Common myeloid progenitor, CD34-positive (primary cell): ENCODE measurements around the gene IFNA4.

Experiments used
- CTCF ChIA-PET: fragments of 350-600 bp; sonication (Branson Sonifier 250); formaldehyde crosslinking; loops from one replicate; lab custom pipeline; 2021; ENCODE audit warnings: antibody characterized with exemption; lab: Charles Lee
- POLR2A ChIA-PET: fragments of 350-600 bp; sonication (Branson Sonifier 250); formaldehyde crosslinking; loops from one replicate; lab custom pipeline; 2021; ENCODE audit warnings: antibody characterized with exemption; lab: Charles Lee
- DNase-seq, 3 donors: peaks; one replicate each; pipeline versions ENCODE4 v3.0.0 to v3.0.0-alpha.2; 2013
- H3K27ac ChIP-seq, 2 experiments: 1 replicate in 1 of 2; 2 replicates in 1 of 2; pipeline ENCODE4 v1.7.0; 2013; ENCODE audit warnings: inconsistent platforms in 2 of 2, low read length in 2 of 2, mild to moderate bottlenecking in 2 of 2, low read depth in 1 of 2, moderate library complexity in 1 of 2; ENCODE audit not compliant: severe bottlenecking in 2 of 2, insufficient read depth in 1 of 2, poor library complexity in 1 of 2
- H3K27me3 ChIP-seq, 5 experiments: replicated peaks in 2 of 5; 1 replicate in 3 of 5; 2 replicates in 2 of 5; pipeline versions ENCODE4 v1.6.1 to v1.7.0; 2013; ENCODE audit warnings: low read length in 4 of 5, mild to moderate bottlenecking in 2 of 5, moderate library complexity in 2 of 5, inconsistent platforms in 1 of 5; ENCODE audit not compliant: insufficient read depth in 5 of 5, control insufficient read depth in 4 of 5
- H3K36me3 ChIP-seq, 4 experiments: 1 replicate in 2 of 4; 2 replicates in 2 of 4; pipeline versions ENCODE4 v1.6.1 to v1.7.0; 2013; ENCODE audit warnings: low read length in 3 of 4, control low read depth in 1 of 4, mild to moderate bottlenecking in 1 of 4; ENCODE audit not compliant: control insufficient read depth in 4 of 4, insufficient read depth in 4 of 4
- H3K4me1 ChIP-seq, 4 experiments: 1 replicate in 3 of 4; 2 replicates in 1 of 4; pipeline versions ENCODE4 v1.6.1 to v1.7.1; 2013; ENCODE audit warnings: low read length in 3 of 4, mild to moderate bottlenecking in 3 of 4, control low read depth in 1 of 4, inconsistent platforms in 1 of 4, moderate library complexity in 1 of 4; ENCODE audit not compliant: control insufficient read depth in 4 of 4, insufficient read depth in 4 of 4; ENCODE audit errors: control extremely low read depth in 1 of 4
- H3K4me3 ChIP-seq, 7 experiments: 1 replicate in 4 of 7; 2 replicates in 3 of 7; pipeline versions ENCODE4 v1.5.1 to v1.7.0; 2013; ENCODE audit warnings: mild to moderate bottlenecking in 7 of 7, low read length in 6 of 7, moderate library complexity in 6 of 7, inconsistent platforms in 2 of 7, low read depth in 2 of 7, control low read depth in 1 of 7; ENCODE audit not compliant: insufficient read depth in 4 of 7, control insufficient read depth in 1 of 7; ENCODE audit errors: extremely low read depth in 1 of 7
- H3K9me3 ChIP-seq, 5 experiments: 1 replicate in 4 of 5; 2 replicates in 1 of 5; pipeline versions ENCODE4 v1.6.1 to v1.7.1; 2013; ENCODE audit warnings: low read length in 4 of 5, mild to moderate bottlenecking in 2 of 5, inconsistent platforms in 1 of 5, low read depth in 1 of 5, moderate library complexity in 1 of 5; ENCODE audit not compliant: control insufficient read depth in 4 of 5, insufficient read depth in 2 of 5; ENCODE audit errors: control extremely low read depth in 1 of 5
- WGBS: methylation state at CpG from one replicate; pipeline ENCODE4 v1.1.5; 2013; ENCODE audit not compliant: insufficient coverage; 5-methylcytosine and 5-hydroxymethylcytosine counted together

IFNA4 gene

DNA sequence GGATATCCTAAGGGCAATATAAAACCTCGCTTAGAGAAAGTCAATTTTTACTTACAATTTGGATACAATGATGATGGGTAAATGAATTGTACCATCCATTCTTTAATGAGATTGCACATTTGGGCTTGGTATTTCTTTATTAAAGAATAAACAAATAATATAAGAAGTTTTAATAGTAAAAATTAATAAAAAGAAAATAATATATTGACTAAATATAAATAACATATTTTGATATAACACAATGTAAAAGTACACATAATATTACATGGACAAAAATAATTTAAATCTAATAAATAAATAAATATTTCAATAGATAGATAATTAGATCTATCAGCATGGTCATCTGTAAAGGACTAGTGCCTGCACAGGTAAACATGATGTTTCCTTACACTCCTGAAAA, 21.9 kb downstream of the IFNA4 start:
- Histone ChIP-seq H3K9me3 (no peaks in the 10 kb centered on the region), H3K27ac (no peak overlapping the region), H3K4me3 (no peak overlapping the region), H3K4me1 (no peaks in the 10 kb centered on the region), H3K36me3 (no peaks in the 10 kb centered on the region), H3K27me3 (no peaks in the 10 kb centered on the region)
- WGBS: no CpG with 5 or more reads among the region's 1 CpG
- CTCF ChIA-PET: no interaction called here
- DNase-seq: no peak
- POLR2A ChIA-PET: no interaction called here

DNA sequence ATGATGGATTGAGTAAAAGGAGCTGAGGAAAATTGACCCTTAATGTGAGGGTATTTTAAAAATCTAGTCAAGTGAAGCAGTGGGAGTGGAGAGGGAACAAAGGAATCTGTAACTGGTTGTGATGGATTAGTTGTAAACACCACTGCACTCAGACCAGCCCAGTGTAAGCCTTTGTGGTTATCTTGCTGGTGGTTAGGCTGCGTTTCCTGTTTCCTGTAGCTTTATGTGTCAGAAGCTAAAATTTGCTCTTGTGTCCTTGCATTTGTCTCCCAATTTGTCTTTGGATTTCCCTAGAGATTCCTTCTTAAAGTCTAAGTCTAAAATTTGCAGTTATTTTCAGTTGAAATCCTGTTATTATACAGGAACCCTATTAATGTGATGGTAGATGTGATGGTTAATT, 27.2 kb downstream of the IFNA4 start:
- peaks cover 0 to 10% (median 1%) of the 10 kb centered on the region in 5 experiments for H3K9me3 ChIP-seq
- H3K36me3 ChIP-seq: no peaks in the 10 kb centered on the region
- H3K4me3 ChIP-seq: no peak overlapping the region
- peak; percentile 19 to 78 (median 67) for DNase-seq
- ChIA-PET POLR2A (no interaction called here), CTCF (no interaction called here)
- H3K27me3 ChIP-seq: no peaks in the 10 kb centered on the region
- WGBS: no CpG with 5 or more reads among the region's 1 CpG
- no peak overlapping the region for H3K27ac ChIP-seq
- peaks cover 0 to 4% (median 0%) of the 10 kb centered on the region in 4 experiments for H3K4me1 ChIP-seq

DNA sequence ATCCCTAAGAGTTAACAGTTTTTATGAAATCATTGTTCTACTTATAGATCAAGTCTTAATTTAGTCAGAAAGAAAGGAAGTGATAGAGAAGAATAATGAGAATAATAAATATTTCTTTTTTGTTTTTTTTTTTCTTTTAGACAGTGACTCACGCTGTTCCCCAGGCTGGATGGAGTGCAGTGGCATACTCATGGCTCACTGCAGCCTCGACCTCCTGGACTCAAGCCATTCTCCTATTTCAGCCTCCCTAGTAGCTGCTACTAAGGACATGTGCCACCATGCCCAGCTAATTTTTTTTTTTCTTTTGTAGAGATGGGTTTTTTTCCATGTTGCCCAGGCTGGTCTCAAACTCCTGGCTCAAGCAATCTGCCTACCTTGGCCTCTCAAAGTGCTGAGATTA, 31.9 kb downstream of the IFNA4 start:
- H3K36me3 ChIP-seq: no peaks in the 10 kb centered on the region
- WGBS: no CpG with 5 or more reads among the region's 2 CpGs

DNA sequence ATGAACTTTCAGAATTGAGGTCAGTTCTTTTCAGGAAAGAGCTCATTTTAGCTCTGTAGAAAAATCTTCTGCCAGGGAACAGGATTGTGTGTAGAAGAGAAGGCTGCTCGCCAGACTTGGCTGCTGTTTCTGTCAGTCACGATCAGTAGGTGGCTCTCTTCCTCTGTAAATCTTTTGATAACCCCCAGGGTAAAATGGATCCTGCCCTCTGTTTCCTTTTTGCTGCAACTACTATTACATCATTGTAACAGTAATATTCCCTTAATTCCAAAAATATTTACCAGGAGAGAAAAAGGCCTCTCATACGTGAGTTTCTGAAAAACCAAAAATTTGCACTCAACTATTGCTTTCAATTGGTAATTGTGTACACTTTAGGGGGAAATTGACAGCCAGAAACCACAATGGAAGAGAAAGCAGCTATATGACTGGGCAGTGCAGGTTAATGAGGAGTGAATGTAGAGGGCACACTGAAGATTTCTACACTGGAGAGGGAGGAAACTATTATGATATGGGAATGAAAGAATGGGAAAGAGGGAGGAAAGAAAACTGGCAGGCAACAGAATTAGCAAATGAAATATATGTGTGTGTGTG, 33.3 kb downstream of the IFNA4 start:
- 0% methylated on average over 1 of the region's 3 CpGs for WGBS
- POLR2A ChIA-PET: interaction anchor here (0.5 kb wide), 1 partner anchor 772 kb away, joined by 3 read pairs; no protein-coding TSS in a partner anchor

More for the DNA sequence above, 31.9 kb downstream of the IFNA4 start:
- Histone ChIP-seq H3K27ac (no peak overlapping the region), H3K9me3 (peaks cover 0 to 10% (median 1%) of the 10 kb centered on the region in 5 experiments), H3K4me3 (no peak overlapping the region), H3K4me1 (peaks cover 2 to 19% (median 10%) of the 10 kb centered on the region in 4 experiments), H3K27me3 (no peaks in the 10 kb centered on the region)
- POLR2A ChIA-PET: no interaction called here
- CTCF ChIA-PET: no interaction called here
- DNase-seq: no peak

DNA sequence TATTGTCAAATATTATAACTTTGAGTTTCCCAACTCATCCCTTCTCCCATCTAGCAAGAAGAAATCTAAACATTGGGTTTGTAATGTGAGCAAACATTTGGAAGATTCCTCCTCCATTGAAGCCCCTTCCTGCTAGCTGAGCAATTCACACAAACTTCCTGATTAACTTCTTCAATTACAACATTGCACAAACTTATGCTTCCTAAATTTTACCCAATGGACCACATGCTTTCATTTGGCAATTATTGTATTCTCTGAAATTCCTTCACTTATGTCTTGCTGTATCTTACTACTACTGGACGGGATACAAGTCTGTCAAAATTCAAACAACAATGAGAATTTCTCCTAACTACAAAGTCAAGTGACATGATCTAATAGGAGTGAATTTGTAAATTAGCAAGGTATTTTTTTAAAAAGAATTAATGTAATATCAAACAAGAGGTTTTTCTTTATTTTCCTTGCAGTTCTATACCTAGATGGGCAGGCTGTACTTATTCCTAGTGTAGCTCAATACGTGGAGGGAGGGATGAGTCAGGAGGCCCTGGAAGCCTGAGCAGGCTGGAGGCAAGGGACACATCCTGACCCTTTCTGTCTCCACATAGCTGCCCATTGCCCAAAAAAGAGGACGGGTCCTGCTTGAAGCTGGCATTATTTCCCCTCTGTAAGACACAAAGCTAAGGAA, 33.9 kb downstream of the IFNA4 start:
- no peaks in the 10 kb centered on the region for H3K27me3 ChIP-seq
- H3K36me3 ChIP-seq: no peaks in the 10 kb centered on the region
- peaks cover 2 to 19% (median 8%) of the 10 kb centered on the region in 4 experiments for H3K4me1 ChIP-seq
- peak overlapping the region in 1 of 7 experiments; percentile 39 for H3K4me3 ChIP-seq
- peak; percentile 2 to 37 (median 33) for DNase-seq
- CTCF ChIA-PET: interaction anchor here (0.9 to 1.4 kb wide), 5 partner anchors 29 to 312 kb away, joined by 3 to 4 read pairs (median 3); no protein-coding TSS in a partner anchor
- no peak overlapping the region for H3K27ac ChIP-seq
- WGBS: 11% methylated on average over 1 of the region's 3 CpGs
- H3K9me3 ChIP-seq: peaks cover 0 to 11% (median 1%) of the 10 kb centered on the region in 5 experiments
- POLR2A ChIA-PET: interaction anchor here (0.5 kb wide), 1 partner anchor 771 kb away, joined by 3 read pairs; no protein-coding TSS in a partner anchor

More for the DNA sequence above, 33.3 kb downstream of the IFNA4 start:
- H3K9me3 ChIP-seq: peaks cover 0 to 7% (median 1%) of the 10 kb centered on the region in 5 experiments
- CTCF ChIA-PET: interaction anchor here (0.9 to 1.4 kb wide), 5 partner anchors 29 to 312 kb away, joined by 3 to 4 read pairs (median 3); no protein-coding TSS in a partner anchor
- peak; percentile 38 to 53 (median 38) for DNase-seq
- no peaks in the 10 kb centered on the region for H3K36me3 ChIP-seq
- H3K27ac ChIP-seq: no peak overlapping the region
- H3K4me3 ChIP-seq: peak overlapping the region in 1 of 7 experiments; percentile 39
- H3K27me3 ChIP-seq: no peaks in the 10 kb centered on the region
- peaks cover 2 to 19% (median 8%) of the 10 kb centered on the region in 4 experiments for H3K4me1 ChIP-seq

DNA sequence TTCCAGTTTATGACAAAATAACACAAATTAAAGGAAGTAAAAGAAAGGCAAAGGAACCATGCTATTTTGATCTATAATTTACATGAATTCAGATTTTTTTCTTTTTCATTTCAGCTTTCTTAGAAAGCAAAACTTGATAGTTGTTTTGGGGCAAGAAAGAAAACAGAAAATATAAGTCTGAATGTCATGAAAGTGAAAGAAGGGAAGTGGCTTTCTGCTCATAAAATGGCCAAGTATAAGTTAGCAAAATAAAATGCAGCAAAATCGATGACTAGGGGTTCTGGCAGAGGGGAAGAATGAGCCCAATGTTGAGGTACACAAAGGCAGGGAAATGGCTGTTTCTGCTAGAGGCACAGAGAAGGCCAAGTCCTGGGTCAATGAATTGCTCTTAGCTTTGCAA, 42.8 kb downstream of the IFNA4 start:
- WGBS: 0% methylated on average over 1 of the region's 1 CpG
- ChIA-PET POLR2A (no interaction called here), CTCF (no interaction called here)
- Histone ChIP-seq H3K27ac (no peak overlapping the region), H3K4me1 (peaks cover 4 to 10% (median 7%) of the 10 kb centered on the region in 4 experiments), H3K4me3 (peak overlapping the region in 2 of 7 experiments; percentile 10 to 12), H3K27me3 (no peaks in the 10 kb centered on the region), H3K9me3 (peaks cover 0 to 14% (median 3%) of the 10 kb centered on the region in 5 experiments), H3K36me3 (no peaks in the 10 kb centered on the region)
- no peak for DNase-seq

DNA sequence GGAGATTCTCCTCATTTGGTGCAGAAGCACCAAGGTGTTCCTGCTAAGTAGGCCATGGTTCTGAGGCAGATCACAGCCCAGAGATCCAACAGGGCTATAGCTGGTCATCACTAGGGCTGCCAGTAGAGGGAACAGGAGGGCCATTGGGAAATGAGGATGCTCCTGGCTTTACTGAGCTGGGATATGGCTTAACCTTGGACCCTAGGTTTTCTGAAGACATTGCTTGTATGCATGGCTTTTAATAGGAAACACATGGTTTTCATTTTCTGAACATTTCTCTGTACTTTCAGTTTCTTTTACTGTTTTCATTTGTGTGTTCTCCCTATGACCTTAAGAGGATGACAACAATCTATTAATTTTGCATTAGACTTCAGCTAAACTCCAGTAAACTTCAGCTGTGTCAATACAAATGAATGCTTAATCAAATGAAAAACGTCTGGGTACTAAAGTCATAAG, 45.9 kb downstream of the IFNA4 start, which contains the start of gene IFNW1:
IFNW1 (minus strand) TSS at position 406 of the 456 bp plus-strand sequence; CDS start at position 144, 262 bp downstream.
- Histone ChIP-seq H3K4me3 (no peak within 1 kb of the TSS), H3K9me3 (peaks cover 0 to 3% (median 0%) of the 10 kb centered on the region in 5 experiments), H3K27ac (no peak within 1 kb of the TSS), H3K4me1 (peaks cover 4 to 10% (median 7%) of the 10 kb centered on the region in 4 experiments), H3K36me3 (no peaks in the 10 kb centered on the region), H3K27me3 (no peaks in the 10 kb centered on the region)
- ChIA-PET CTCF (no interaction called here), POLR2A (no interaction called here)
- DNase-seq: no peak
- WGBS: no CpG with 5 or more reads among the region's 1 CpG
